Loucy (cell line): Measurements from ENCODE around the gene PHACTR3.

ENCODE experiments used
- EZH2phosphoT487 ChIP-seq: fragments of 200-600 bp; IDR thresholded peaks from 2 replicates; pipeline ENCODE4 v1.6.1; 2018; ENCODE audit warnings: antibody characterized with exemption, mild to moderate bottlenecking, moderate library complexity, borderline replicate concordance
- TF ChIP-seq, protein P1 (sequence below): fragments of 200-600 bp; sonication (generic); conservative IDR thresholded peaks from 2 replicates; pipeline ENCODE4 v1.5.1; 2014; ENCODE audit warnings: mild to moderate bottlenecking, antibody characterized with exemption, low read length

DNA sequence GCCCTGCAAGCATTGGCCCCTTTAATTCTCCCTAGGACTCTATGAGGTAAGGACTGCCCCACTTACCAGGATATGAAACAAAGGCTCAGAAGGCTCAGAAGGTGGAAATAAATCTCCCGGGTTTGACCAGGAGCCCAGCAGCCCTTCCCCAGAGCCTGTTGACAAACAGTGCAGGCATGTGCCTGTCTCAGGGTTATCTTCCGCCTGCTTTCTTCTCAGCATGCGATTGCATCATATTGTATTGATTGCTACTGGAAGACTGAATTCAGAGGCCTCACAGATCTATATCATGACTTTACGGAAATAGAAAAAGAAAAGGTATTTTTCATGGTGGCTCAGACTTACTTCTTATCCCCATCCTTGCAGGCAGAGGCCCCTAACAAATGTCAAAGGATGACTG is 92.7 kb downstream of the PHACTR3 start:
- TF ChIP-seq, protein P1, sequence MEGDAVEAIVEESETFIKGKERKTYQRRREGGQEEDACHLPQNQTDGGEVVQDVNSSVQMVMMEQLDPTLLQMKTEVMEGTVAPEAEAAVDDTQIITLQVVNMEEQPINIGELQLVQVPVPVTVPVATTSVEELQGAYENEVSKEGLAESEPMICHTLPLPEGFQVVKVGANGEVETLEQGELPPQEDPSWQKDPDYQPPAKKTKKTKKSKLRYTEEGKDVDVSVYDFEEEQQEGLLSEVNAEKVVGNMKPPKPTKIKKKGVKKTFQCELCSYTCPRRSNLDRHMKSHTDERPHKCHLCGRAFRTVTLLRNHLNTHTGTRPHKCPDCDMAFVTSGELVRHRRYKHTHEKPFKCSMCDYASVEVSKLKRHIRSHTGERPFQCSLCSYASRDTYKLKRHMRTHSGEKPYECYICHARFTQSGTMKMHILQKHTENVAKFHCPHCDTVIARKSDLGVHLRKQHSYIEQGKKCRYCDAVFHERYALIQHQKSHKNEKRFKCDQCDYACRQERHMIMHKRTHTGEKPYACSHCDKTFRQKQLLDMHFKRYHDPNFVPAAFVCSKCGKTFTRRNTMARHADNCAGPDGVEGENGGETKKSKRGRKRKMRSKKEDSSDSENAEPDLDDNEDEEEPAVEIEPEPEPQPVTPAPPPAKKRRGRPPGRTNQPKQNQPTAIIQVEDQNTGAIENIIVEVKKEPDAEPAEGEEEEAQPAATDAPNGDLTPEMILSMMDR, result no peak
- TF ChIP-seq EZH2phosphoT487, result no peak
